Panc1 (cell line): ENCODE data around the gene CREB1. TPM values are rescaled to one million over a fixed set of nuclear protein-coding genes. Genes with fewer than 3 reads are reported as not detected.

Experiments
- ATAC-seq: fragments of 200-7000 bp; cut with Tn5 transposase; 2 replicates; pipeline ENCODE4 v1.9.1; 2020; ENCODE audit warnings: mild to moderate bottlenecking, moderate library complexity
- BruUV-seq: library from RNA; stranded (reverse); fragments of 400-500 nt; replicated peaks from 2 replicates; lab custom pipeline; 2021; lab: Mats Ljungman, UMichigan
- CTCF ChIA-PET: fragments of 300-600 bp; sonication (Branson Sonifier 250); formaldehyde crosslinking; loops from one replicate; lab custom pipeline; 2022; ENCODE audit warnings: antibody characterized with exemption; lab: Charles Lee
- POLR2A ChIA-PET: fragments of 300-600 bp; sonication (Branson Sonifier 250); formaldehyde crosslinking; loops from one replicate; lab custom pipeline; 2022; ENCODE audit warnings: antibody characterized with exemption; lab: Charles Lee
- DNase-seq: peaks from one replicate; pipeline ENCODE4 v3.0.0-alpha.2; 2010; ENCODE audit warnings: low read depth, low spot score
- H3K27ac ChIP-seq: 2 replicates; pipeline ENCODE4 v1.5.1; 2011; ENCODE audit warnings: mild to moderate bottlenecking, low read length, inconsistent platforms
- H3K27me3 ChIP-seq: fragments of 200-500 bp; sonication (Bioruptor generic); 2 replicates; pipeline ENCODE4 v1.6.0; 2014; ENCODE audit warnings: low read length, inconsistent platforms; ENCODE audit not compliant: control insufficient read depth, insufficient read depth
- H3K36me3 ChIP-seq: fragments of 200-500 bp; sonication (Bioruptor generic); 2 replicates; pipeline ENCODE4 v1.5.1; 2014; ENCODE audit warnings: inconsistent platforms, mild to moderate bottlenecking, low read length, moderate library complexity; ENCODE audit not compliant: control insufficient read depth, insufficient read depth
- H3K4me1 ChIP-seq: 2 replicates; pipeline ENCODE4 v1.5.1; 2011; ENCODE audit warnings: inconsistent platforms, mild to moderate bottlenecking, low read length, moderate library complexity; ENCODE audit not compliant: control insufficient read depth, insufficient read depth
- H3K4me3 ChIP-seq, 2 experiments: 2 replicates each; pipeline ENCODE4 v1.5.1; 2011 to 2012; ENCODE audit warnings: low read depth in 2 of 2, low read length in 2 of 2, mild to moderate bottlenecking in 2 of 2, inconsistent platforms in 1 of 2, moderate library complexity in 1 of 2
- H3K9me3 ChIP-seq: fragments of 200-500 bp; sonication (Bioruptor generic); 2 replicates; pipeline ENCODE4 v1.5.1; 2014; ENCODE audit warnings: low read depth, mild to moderate bottlenecking, inconsistent platforms, low read length, moderate library complexity; ENCODE audit not compliant: control insufficient read depth, insufficient read depth
- POLR2AphosphoS5 ChIP-seq: IDR thresholded peaks from 2 replicates; pipeline ENCODE4 v1.6.1; 2012; ENCODE audit warnings: mild to moderate bottlenecking, low read depth, low read length, moderate library complexity
- SIN3A ChIP-seq: IDR thresholded peaks from 2 replicates; pipeline ENCODE4 v1.6.1; 2012; ENCODE audit warnings: low read depth, mild to moderate bottlenecking, low read length, moderate library complexity, borderline replicate concordance; ENCODE audit not compliant: insufficient read depth
- TCF7L2 ChIP-seq: IDR thresholded peaks from 2 replicates; pipeline ENCODE4 v1.6.1; 2011; ENCODE audit warnings: mild to moderate bottlenecking, low read depth, low read length, inconsistent platforms
- in situ Hi-C: cut with HindIII; loops from 2 replicates; pipeline ENCODE4 v1.10.0; 2016; ENCODE audit warnings: low sequenced_read_pairs, low pct_unique_long_range_greater_than_20kb
- intact Hi-C: fragments of 100-400 bp; cut with micrococcal nuclease; formaldehyde crosslinking; loops from one replicate; pipeline ENCODE4 v1.10.0; 2022; ENCODE audit not compliant: unreplicated experiment
- total RNA-seq: library from RNA; stranded (reverse); gene quantifications from one replicate; pipeline ENCODE4 v1.2.1, GENCODE V29; 2021; ENCODE audit not compliant: unreplicated experiment
- TF ChIP-seq, protein P1 (sequence below): fragments of 450-650 bp; IDR thresholded peaks from 2 replicates; pipeline ENCODE4 v1.5.1; 2017; ENCODE audit warnings: mild to moderate bottlenecking
- TF ChIP-seq, protein P2 (sequence below), 2 experiments: IDR thresholded peaks; 2 replicates each; pipeline ENCODE4 v1.6.1; 2011 to 2012; ENCODE audit warnings: low read depth in 2 of 2, control low read depth in 1 of 2, low read length in 1 of 2, mild to moderate bottlenecking in 1 of 2, moderate library complexity in 1 of 2; ENCODE audit not compliant: insufficient read depth in 1 of 2

The CREB1 gene
- total RNA-seq, 1 experiment from 2014 or later: 31.1 TPM

DNA sequence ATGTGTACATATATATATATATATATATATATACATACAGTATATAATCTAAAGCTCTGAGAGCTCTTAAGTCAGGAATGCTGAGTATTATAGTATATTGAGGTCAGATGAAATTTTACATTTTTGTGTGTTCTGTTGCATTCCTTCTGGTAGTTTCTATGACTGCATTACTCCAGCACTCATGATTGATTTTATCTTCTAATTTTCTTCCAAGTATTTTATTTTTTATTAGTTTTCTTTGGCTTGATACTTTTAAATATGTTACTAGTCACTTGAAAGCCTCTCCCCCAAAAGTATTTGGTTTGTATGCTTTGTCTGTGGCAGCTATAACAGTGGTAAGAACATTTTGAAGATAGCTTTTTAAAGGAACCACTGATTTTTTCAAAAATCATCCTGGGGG is 70.5 kb downstream of the CREB1 start:
- CTCF ChIA-PET: no interaction called here
- in situ Hi-C loops: no loop called here
- BruUV-seq: no TSS peak

DNA sequence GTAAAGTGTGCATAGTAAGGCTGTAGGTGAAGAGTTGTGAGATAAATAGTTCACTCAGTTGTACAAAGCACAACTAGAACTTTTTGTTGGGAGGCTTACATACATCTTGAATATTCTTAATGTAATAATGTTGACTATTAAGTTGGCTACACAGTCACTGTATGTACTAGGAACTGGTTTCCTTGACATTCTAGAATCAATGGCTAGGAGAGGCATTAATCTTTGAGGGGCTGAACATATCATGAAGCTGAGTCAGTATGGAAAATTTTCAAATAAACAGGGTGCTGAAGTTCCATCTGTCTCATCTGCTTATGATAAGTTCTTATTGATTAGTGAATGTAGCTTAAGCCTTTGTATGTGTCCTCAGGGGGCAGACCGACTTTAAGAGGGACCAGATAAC is 72.0 kb downstream of the CREB1 start:
- ATAC-seq: no peak
- in situ Hi-C loops: no loop called here
- BruUV-seq: no TSS peak
- H3K36me3 ChIP-seq: no peaks in the 10 kb centered on the region
- ChIA-PET CTCF (no interaction called here), POLR2A (no interaction called here)
- intact Hi-C loops: no loop called here
- H3K27me3 ChIP-seq: no peaks in the 10 kb centered on the region
- no peaks in the 10 kb centered on the region for H3K9me3 ChIP-seq
- H3K27ac ChIP-seq: no peak overlapping the region
- TF ChIP-seq, protein P1, sequence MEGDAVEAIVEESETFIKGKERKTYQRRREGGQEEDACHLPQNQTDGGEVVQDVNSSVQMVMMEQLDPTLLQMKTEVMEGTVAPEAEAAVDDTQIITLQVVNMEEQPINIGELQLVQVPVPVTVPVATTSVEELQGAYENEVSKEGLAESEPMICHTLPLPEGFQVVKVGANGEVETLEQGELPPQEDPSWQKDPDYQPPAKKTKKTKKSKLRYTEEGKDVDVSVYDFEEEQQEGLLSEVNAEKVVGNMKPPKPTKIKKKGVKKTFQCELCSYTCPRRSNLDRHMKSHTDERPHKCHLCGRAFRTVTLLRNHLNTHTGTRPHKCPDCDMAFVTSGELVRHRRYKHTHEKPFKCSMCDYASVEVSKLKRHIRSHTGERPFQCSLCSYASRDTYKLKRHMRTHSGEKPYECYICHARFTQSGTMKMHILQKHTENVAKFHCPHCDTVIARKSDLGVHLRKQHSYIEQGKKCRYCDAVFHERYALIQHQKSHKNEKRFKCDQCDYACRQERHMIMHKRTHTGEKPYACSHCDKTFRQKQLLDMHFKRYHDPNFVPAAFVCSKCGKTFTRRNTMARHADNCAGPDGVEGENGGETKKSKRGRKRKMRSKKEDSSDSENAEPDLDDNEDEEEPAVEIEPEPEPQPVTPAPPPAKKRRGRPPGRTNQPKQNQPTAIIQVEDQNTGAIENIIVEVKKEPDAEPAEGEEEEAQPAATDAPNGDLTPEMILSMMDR: no peak
- TF ChIP-seq SIN3A (no peak), TCF7L2 (no peak), POLR2AphosphoS5 (no peak)
- TF ChIP-seq, protein P2, sequence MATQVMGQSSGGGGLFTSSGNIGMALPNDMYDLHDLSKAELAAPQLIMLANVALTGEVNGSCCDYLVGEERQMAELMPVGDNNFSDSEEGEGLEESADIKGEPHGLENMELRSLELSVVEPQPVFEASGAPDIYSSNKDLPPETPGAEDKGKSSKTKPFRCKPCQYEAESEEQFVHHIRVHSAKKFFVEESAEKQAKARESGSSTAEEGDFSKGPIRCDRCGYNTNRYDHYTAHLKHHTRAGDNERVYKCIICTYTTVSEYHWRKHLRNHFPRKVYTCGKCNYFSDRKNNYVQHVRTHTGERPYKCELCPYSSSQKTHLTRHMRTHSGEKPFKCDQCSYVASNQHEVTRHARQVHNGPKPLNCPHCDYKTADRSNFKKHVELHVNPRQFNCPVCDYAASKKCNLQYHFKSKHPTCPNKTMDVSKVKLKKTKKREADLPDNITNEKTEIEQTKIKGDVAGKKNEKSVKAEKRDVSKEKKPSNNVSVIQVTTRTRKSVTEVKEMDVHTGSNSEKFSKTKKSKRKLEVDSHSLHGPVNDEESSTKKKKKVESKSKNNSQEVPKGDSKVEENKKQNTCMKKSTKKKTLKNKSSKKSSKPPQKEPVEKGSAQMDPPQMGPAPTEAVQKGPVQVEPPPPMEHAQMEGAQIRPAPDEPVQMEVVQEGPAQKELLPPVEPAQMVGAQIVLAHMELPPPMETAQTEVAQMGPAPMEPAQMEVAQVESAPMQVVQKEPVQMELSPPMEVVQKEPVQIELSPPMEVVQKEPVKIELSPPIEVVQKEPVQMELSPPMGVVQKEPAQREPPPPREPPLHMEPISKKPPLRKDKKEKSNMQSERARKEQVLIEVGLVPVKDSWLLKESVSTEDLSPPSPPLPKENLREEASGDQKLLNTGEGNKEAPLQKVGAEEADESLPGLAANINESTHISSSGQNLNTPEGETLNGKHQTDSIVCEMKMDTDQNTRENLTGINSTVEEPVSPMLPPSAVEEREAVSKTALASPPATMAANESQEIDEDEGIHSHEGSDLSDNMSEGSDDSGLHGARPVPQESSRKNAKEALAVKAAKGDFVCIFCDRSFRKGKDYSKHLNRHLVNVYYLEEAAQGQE (IDR thresholded peaks at IDR 0.05; ENCODE audit: insufficient read depth in 1 of 2, low read depth in 2 of 2, low read length in 1 of 2): no peak
- no peak for DNase-seq
- no peak overlapping the region for H3K4me3 ChIP-seq
- H3K4me1 ChIP-seq: no peaks in the 10 kb centered on the region

More for the DNA sequence above, 70.5 kb downstream of the CREB1 start:
- TF ChIP-seq, protein P2 (IDR thresholded peaks at IDR 0.05; ENCODE audit: insufficient read depth in 1 of 2, low read depth in 2 of 2, low read length in 1 of 2): no peak
- TF ChIP-seq TCF7L2 (no peak), POLR2AphosphoS5 (no peak), SIN3A (no peak)
- TF ChIP-seq, protein P1: no peak
- ATAC-seq: no peak
- Histone ChIP-seq H3K36me3 (no peaks in the 10 kb centered on the region), H3K4me1 (no peaks in the 10 kb centered on the region), H3K27ac (no peak overlapping the region), H3K27me3 (no peaks in the 10 kb centered on the region), H3K9me3 (no peaks in the 10 kb centered on the region), H3K4me3 (no peak overlapping the region)
- DNase-seq: no peak
- intact Hi-C loops: no loop called here
- POLR2A ChIA-PET: no interaction called here
